ENCODE data around the gene STK39.

GRCh38 chr2:168184681-168185513, 62.5 kb downstream of the STK39 start:
- no peak for TF ChIP-seq CTCF (conservative IDR thresholded peaks at IDR 0.05; ENCODE audit: low read depth, low read length)
- no peak for TF ChIP-seq POLR2A (IDR thresholded peaks at IDR 0.05; ENCODE audit: low read depth, low read length)
- TF ChIP-seq, protein P1, sequence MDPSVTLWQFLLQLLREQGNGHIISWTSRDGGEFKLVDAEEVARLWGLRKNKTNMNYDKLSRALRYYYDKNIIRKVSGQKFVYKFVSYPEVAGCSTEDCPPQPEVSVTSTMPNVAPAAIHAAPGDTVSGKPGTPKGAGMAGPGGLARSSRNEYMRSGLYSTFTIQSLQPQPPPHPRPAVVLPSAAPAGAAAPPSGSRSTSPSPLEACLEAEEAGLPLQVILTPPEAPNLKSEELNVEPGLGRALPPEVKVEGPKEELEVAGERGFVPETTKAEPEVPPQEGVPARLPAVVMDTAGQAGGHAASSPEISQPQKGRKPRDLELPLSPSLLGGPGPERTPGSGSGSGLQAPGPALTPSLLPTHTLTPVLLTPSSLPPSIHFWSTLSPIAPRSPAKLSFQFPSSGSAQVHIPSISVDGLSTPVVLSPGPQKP (IDR thresholded peaks at IDR 0.05; ENCODE audit: borderline replicate concordance, low read depth, low read length): no peak
- TF ChIP-seq CHD1 (IDR thresholded peaks at IDR 0.05; ENCODE audit: low read depth, low read length): no peak
- TF ChIP-seq RCOR1 (IDR thresholded peaks at IDR 0.05; ENCODE audit: insufficient replicate concordance, low read length): no peak
